Endometrial microvascular endothelial cells (primary cell): ENCODE measurements around the gene RGS14. TPM values are rescaled to one million over a fixed set of nuclear protein-coding genes. Genes with fewer than 3 reads are reported as not detected.
"Not testable (repeated sequence)": the region's sequence is repeated elsewhere in the genome, so short reads cannot be mapped to it uniquely, and the experiment has no call there.

Experiments
- in situ Hi-C: cut with HindIII; loops from 2 replicates; pipeline ENCODE4 v1.10.0; 2017; ENCODE audit warnings: low sequenced_read_pairs, low pct_unique_long_range_greater_than_20kb; ENCODE audit errors: inconsistent ontology term
- total RNA-seq: library from RNA; depleted of rRNA; stranded (reverse); fragments of >200 nt; gene quantifications from one replicate; pipeline ENCODE4 v1.2.3, GENCODE V29; 2015; ENCODE audit errors: inconsistent ontology term

The RGS14 gene
- total RNA-seq, 1 donor from 2014 or later: 7.2 TPM

- in situ Hi-C loops: no loop called here
Measured at GRCh38 chr5:177372034-177372896, 14.5 kb downstream of the RGS14 start.

GRCh38 chr5:177372910-177373309 lies 15.2 kb downstream of the RGS14 start:
- in situ Hi-C loops: no loop called here

- in situ Hi-C loops: no loop called here
Measured at GRCh38 chr5:177373806-177374205, 16.1 kb downstream of the RGS14 start.

- in situ Hi-C loops: no loop called here
Measured at GRCh38 chr5:177374211-177374610, 16.5 kb downstream of the RGS14 start.

- in situ Hi-C loops: not testable (repeated sequence)
Measured at GRCh38 chr5:177375516-177375915, 17.8 kb downstream of the RGS14 start.

GRCh38 chr5:177376107-177376506 lies 18.4 kb downstream of the RGS14 start:
- in situ Hi-C loops: no loop called here

- in situ Hi-C loops: no loop called here
Measured at GRCh38 chr5:177377851-177378776, 20.4 kb downstream of the RGS14 start.

- in situ Hi-C loops: no loop called here
Measured at GRCh38 chr5:177378884-177379883, 21.5 kb downstream of the RGS14 start.

GRCh38 chr5:177380805-177381126 lies 23.0 kb downstream of the RGS14 start:
- in situ Hi-C loops: no loop called here

GRCh38 chr5:177382423-177383029 lies 24.8 kb downstream of the RGS14 start:
- in situ Hi-C loops: no loop called here

- in situ Hi-C loops: no loop called here
Measured at GRCh38 chr5:177383181-177383580, 25.5 kb downstream of the RGS14 start.

- in situ Hi-C loops: no loop called here
Measured at GRCh38 chr5:177384134-177384533, 26.4 kb downstream of the RGS14 start, which contains the start of gene SLC34A1. Gene SLC34A1, plus strand, starts transcription at chr5:177384434. Its CDS starts 1,308 bp downstream, at chr5:177385742.

GRCh38 chr5:177385720-177386119 lies 28.0 kb downstream of the RGS14 start:
- in situ Hi-C loops: no loop called here

- in situ Hi-C loops: no loop called here
Measured at GRCh38 chr5:177386542-177386941, 28.8 kb downstream of the RGS14 start.

GRCh38 chr5:177387405-177387804 lies 29.7 kb downstream of the RGS14 start:
- in situ Hi-C loops: no loop called here

- in situ Hi-C loops: no loop called here
Measured at GRCh38 chr5:177388521-177389052, 30.9 kb downstream of the RGS14 start.

GRCh38 chr5:177389241-177390169 lies 31.8 kb downstream of the RGS14 start:
- in situ Hi-C loops: no loop called here
